GM12865 (cell line): ENCODE measurements around the gene NOXO1.

Experiments used
- DNase-seq: peaks from one replicate; pipeline ENCODE4 v3.0.0; 2010; ENCODE audit warnings: low read depth
- H3K4me3 ChIP-seq: 2 replicates; pipeline ENCODE4 v1.5.1; 2011; ENCODE audit warnings: mild to moderate bottlenecking, low read depth, low read length, control low read depth
- TF ChIP-seq, protein P1 (sequence below): IDR thresholded peaks from 2 replicates; pipeline ENCODE4 v1.5.1; 2011; ENCODE audit warnings: low read length, control low read depth, low read depth, inconsistent platforms; ENCODE audit not compliant: insufficient read depth; ENCODE audit errors: missing control alignments

NOXO1 gene

DNA sequence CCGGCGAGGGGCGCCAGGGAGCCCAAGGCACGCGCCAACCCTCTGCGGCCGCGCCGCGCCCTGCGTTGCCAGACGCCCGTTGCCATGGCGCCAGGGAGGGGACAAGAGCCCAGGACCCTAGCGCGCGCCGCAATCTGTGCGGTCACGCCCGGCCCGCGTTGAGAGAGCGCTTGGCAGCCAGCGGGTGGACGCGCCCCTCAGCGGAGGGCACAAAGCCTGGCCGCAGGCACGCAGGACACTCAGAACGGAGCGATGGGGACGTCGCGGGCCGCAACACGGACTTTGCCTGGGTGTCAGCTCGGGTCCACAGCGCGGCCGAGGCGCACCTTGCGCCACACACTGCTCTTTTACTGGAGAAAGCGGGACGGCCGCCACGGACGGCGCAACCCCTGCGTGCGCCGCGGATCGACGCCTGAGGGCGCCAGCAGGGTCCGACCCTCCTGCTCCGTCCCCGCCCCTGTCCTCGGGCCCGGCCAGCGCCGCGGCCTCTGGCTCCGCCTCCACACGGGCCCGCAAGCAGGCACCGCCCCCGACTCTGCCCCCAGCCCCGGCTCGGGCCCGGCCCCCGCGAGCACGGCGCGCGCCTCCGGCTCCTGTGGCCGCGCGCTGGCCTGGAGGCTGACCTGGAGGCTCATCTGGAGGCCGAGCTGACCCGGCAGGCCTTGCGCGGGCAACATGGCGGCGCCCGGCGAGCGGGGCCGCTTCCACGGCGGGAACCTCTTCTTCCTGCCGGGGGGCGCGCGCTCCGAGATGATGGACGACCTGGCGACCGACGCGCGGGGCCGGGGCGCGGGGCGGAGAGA is 2.5 kb upstream of the NOXO1 start, which contains the start of gene GFER:
GFER (plus strand) TSS at position 650 of the 803 bp plus-strand sequence; CDS start at position 676, 26 bp downstream.
- DNase-seq, result peak; percentile 95
- peak within 1 kb of the TSS; percentile 91 for H3K4me3 ChIP-seq
- TF ChIP-seq, protein P1, sequence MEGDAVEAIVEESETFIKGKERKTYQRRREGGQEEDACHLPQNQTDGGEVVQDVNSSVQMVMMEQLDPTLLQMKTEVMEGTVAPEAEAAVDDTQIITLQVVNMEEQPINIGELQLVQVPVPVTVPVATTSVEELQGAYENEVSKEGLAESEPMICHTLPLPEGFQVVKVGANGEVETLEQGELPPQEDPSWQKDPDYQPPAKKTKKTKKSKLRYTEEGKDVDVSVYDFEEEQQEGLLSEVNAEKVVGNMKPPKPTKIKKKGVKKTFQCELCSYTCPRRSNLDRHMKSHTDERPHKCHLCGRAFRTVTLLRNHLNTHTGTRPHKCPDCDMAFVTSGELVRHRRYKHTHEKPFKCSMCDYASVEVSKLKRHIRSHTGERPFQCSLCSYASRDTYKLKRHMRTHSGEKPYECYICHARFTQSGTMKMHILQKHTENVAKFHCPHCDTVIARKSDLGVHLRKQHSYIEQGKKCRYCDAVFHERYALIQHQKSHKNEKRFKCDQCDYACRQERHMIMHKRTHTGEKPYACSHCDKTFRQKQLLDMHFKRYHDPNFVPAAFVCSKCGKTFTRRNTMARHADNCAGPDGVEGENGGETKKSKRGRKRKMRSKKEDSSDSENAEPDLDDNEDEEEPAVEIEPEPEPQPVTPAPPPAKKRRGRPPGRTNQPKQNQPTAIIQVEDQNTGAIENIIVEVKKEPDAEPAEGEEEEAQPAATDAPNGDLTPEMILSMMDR, result peak; percentile 45

DNA sequence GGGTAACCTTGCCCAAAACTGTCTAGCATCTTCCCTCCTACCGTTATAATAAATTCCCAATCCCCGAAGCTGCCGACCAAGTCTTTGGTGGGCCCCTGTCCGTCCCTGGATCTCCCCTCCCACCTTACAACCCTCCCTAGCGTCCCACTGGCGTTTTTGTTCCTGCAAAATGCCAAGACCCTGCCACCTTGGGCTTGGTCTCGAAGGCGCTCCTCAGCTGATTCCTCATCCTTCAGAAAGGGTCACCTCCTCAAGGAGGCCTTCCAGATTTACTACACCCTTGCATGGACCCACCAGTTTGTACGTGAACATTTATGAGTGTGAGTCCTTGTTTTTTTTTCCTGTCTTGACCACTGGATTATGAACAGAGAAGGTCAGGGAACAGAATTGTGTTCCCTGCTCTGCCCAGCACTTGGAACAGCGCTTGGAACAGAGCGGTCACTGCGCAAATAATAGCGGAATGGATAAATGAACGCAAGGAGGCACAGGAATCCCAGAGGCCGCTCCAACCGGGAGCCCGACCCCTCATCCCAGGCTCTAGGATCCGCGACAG is 1.8 kb upstream of the NOXO1 start:
- H3K4me3 ChIP-seq, result no peak overlapping the region; the same call in 1 of the 2 replicates
- DNase-seq, result no peak
- TF ChIP-seq, protein P1, result no peak

DNA sequence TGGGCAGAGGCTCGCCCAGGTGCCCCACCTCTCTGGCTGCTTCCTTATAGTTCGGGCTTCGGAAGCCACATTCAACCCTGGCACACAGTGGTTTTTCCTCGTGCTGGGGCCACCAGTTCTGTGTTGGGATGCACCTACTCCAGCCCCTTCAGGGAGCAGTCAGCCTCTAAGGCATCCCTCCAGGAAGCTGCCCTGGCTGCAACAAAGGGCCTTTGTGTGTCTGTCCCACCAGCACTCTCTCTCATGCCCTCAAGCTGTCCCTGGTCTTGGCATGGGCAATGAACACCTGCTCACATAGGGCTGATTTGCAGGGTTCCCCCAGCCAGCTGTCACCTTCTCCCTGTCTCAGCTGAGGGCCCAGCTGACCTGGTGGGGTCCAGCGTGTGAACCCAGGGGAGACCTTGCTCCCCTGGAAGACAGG is 754 bp upstream of the NOXO1 start:
- TF ChIP-seq, protein P1, result no peak

DNA sequence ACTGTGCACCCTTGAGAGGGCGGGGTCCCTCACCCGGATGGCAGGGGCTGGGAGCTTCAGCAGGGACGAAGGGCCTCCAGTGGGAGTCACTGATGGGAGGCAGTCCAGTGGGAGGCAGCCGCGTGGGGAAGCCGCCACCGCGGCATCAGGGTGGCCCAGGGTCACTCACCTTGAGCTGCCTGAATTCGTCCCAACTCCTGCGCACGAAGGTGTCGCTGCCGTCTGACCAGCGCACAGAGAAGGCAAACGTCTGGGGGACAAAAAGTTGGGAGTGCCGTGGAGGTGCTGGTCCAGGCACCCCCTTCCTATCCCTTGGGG is 540 bp downstream of the NOXO1 start:
- TF ChIP-seq, protein P1, result no peak
- H3K4me3 ChIP-seq, result no peak overlapping the region
- DNase-seq, result no peak

More for the DNA sequence above, 754 bp upstream of the NOXO1 start:
- no peak for DNase-seq
- no peak overlapping the region for H3K4me3 ChIP-seq

DNA sequence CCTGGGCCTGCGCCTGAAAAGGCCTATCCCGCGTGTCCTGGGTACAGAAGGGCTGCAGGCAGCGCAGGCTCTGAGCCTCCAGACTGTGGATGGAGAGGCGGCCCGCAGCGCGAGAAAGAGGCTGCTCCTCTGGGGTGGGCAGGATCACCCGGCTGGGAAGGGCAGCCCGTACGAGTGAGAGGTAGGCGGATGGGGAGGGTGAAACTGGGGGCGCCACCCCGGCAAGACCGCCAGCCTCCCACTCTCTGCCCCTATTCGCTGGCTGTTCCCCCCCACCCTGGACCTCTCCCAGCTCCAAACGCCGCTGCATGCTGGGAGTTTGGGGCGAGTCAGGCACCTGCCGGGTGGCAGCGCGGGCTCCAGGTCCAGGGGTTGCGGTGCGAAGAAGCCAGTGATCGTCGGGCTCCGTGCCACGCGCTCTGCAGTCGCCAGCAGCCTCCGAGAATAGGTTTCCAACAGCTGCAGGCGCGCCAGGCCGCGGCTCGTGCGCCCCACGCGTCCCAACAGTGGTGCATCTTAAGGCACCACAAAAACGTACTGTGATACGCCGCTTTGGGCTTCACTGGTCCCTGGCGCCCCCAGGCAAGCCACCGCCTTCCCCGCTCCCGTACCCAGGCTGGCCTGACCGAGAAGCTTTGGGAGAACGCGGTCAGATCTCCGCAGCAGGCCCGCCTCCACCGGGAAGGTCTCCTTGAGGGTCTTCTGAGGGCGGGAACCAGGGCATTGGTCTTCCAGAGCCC is 1.1 kb downstream of the NOXO1 start:
- DNase-seq, result no peak
- no peak overlapping the region for H3K4me3 ChIP-seq
- TF ChIP-seq, protein P1, result no peak

DNA sequence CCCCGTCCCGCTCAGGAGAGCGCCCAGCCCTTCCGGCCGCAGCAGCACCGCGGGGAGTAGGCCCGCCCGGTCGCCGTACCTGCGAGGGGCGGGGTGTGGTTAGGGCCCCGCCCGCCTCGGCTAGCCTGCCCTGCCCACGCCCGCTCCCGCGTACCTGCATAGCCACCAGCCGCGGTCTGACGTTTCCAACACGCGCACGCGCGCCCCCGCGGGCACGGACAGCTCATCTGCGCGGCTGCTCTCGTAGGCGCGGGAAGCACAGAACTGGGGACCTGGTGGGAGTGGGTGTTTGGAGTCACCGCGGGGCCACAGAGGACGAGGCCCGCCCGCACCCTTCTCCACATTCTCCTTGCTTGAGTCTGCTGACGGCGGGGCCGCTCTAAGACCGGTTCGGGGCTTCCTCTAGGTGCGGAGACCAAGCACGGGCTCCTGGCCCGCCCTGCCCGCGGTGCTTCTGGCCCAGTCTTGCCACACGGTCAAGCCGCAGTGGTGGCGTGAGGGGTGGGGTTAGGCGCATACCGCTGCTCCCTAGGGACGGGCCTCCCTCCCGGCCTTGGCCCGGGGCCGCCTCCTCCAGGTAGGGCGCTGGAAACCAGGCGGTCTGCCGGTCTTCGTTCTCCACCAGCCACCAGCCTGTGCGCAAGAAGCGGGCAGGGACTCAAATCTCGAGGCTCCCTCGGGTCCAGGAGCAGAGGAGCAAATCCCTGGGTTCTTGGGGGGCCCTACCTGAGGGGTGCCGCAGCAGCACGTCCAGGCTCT is 1.8 kb downstream of the NOXO1 start:
- no peak overlapping the region for H3K4me3 ChIP-seq
- TF ChIP-seq, protein P1, result no peak
- DNase-seq, result no peak
